ENCODE measurements around the gene ICOS. TPM values are rescaled to one million over a fixed set of nuclear protein-coding genes. Genes with fewer than 3 reads are reported as not detected.
A peak's percentile ranks its signal among the peaks of the same experiment; 100 is the strongest.

Gene ICOS
- total RNA-seq, 1 experiment from 2014 or later, result not detected

- BruUV-seq (replicated peaks), result no TSS peak
- CTCF ChIA-PET, result interaction anchor here (0.6 to 1.6 kb wide), 9 partner anchors 9 to 1079 kb away, joined by 3 to 14 read pairs (median 3); no protein-coding TSS in a partner anchor
- TF ChIP-seq, protein P1, sequence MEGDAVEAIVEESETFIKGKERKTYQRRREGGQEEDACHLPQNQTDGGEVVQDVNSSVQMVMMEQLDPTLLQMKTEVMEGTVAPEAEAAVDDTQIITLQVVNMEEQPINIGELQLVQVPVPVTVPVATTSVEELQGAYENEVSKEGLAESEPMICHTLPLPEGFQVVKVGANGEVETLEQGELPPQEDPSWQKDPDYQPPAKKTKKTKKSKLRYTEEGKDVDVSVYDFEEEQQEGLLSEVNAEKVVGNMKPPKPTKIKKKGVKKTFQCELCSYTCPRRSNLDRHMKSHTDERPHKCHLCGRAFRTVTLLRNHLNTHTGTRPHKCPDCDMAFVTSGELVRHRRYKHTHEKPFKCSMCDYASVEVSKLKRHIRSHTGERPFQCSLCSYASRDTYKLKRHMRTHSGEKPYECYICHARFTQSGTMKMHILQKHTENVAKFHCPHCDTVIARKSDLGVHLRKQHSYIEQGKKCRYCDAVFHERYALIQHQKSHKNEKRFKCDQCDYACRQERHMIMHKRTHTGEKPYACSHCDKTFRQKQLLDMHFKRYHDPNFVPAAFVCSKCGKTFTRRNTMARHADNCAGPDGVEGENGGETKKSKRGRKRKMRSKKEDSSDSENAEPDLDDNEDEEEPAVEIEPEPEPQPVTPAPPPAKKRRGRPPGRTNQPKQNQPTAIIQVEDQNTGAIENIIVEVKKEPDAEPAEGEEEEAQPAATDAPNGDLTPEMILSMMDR (IDR thresholded peaks at IDR 0.05; ENCODE audit: insufficient read depth in 1 of 2, low read depth in 1 of 2, low read length in 1 of 2, severe bottlenecking in 1 of 2, unreplicated experiment in 1 of 2), result no peak
- peaks cover 4% of the 10 kb centered on the region for H3K36me3 Mint-ChIP-seq (ENCODE audit: insufficient read depth, unreplicated experiment)
- H3K27me3 ChIP-seq (replicated peaks; ENCODE audit: control insufficient read depth, insufficient read depth, low read length), result no peaks in the 10 kb centered on the region
- peaks cover 16% of the 10 kb centered on the region for H3K4me1 ChIP-seq
- no peak overlapping the region for H3K27ac Mint-ChIP-seq (ENCODE audit: unreplicated experiment)
- no peaks in the 10 kb centered on the region for H3K9me3 Mint-ChIP-seq (ENCODE audit: unreplicated experiment)
- no peak overlapping the region for H3K4me3 ChIP-seq (ENCODE audit: low read depth, low read length)
- POLR2A ChIA-PET, result interaction anchor here (0.6 to 1.0 kb wide), 2 partner anchors 671 to 1321 kb away, joined by 3 to 5 read pairs; partner anchors contain the start of gene CYP20A1
- no peak for DNase-seq
- H3K36me3 ChIP-seq (ENCODE audit: control insufficient read depth, insufficient read depth, low read length), result no peaks in the 10 kb centered on the region
- peaks cover 14% of the 10 kb centered on the region for H3K4me1 Mint-ChIP-seq (ENCODE audit: low read depth, unreplicated experiment)
- H3K9me3 ChIP-seq, result no peaks in the 10 kb centered on the region
- H3K4me3 Mint-ChIP-seq (ENCODE audit: unreplicated experiment), result no peak overlapping the region
- H3K27me3 Mint-ChIP-seq (ENCODE audit: insufficient read depth, unreplicated experiment), result peaks cover 1% of the 10 kb centered on the region
- intact Hi-C loops (cut with micrococcal nuclease; ENCODE audit: unreplicated experiment), result loop anchor here (1.0 to 5.0 kb wide), 5 partner anchors 95 to 1322 kb away; no protein-coding TSS in a partner anchor
These were observed 26.6 kb upstream of the ICOS start for GRCh38 chr2:203909974-203910373.

- peak; percentile 71 to 80 for DNase-seq
- intact Hi-C loops (cut with micrococcal nuclease; ENCODE audit: unreplicated experiment), result no loop called here
- H3K27ac Mint-ChIP-seq (ENCODE audit: unreplicated experiment), result no peak overlapping the region
- H3K4me3 Mint-ChIP-seq (ENCODE audit: unreplicated experiment), result peak overlapping the region; percentile 68
- ChIA-PET CTCF (no interaction called here), POLR2A (no interaction called here)
- no TSS peak for BruUV-seq (replicated peaks)
- H3K36me3 Mint-ChIP-seq (ENCODE audit: insufficient read depth, unreplicated experiment), result peaks cover 4% of the 10 kb centered on the region
- H3K9me3 Mint-ChIP-seq (ENCODE audit: unreplicated experiment), result no peaks in the 10 kb centered on the region
- TF ChIP-seq, protein P1 (IDR thresholded peaks at IDR 0.05; ENCODE audit: insufficient read depth in 1 of 2, low read depth in 1 of 2, low read length in 1 of 2, severe bottlenecking in 1 of 2, unreplicated experiment in 1 of 2), result no peak
- H3K4me3 ChIP-seq (ENCODE audit: low read depth, low read length), result peak overlapping the region; percentile 19
- H3K9me3 ChIP-seq, result no peaks in the 10 kb centered on the region
- no peaks in the 10 kb centered on the region for H3K27me3 ChIP-seq (replicated peaks; ENCODE audit: control insufficient read depth, insufficient read depth, low read length)
- H3K36me3 ChIP-seq (ENCODE audit: control insufficient read depth, insufficient read depth, low read length), result no peaks in the 10 kb centered on the region
- H3K27me3 Mint-ChIP-seq (ENCODE audit: insufficient read depth, unreplicated experiment), result peaks cover 9% of the 10 kb centered on the region
- H3K4me1 ChIP-seq, result peaks cover 16% of the 10 kb centered on the region
- H3K4me1 Mint-ChIP-seq (ENCODE audit: low read depth, unreplicated experiment), result peaks cover 14% of the 10 kb centered on the region
These were observed 22.6 kb upstream of the ICOS start for GRCh38 chr2:203913947-203914346.

DNA sequence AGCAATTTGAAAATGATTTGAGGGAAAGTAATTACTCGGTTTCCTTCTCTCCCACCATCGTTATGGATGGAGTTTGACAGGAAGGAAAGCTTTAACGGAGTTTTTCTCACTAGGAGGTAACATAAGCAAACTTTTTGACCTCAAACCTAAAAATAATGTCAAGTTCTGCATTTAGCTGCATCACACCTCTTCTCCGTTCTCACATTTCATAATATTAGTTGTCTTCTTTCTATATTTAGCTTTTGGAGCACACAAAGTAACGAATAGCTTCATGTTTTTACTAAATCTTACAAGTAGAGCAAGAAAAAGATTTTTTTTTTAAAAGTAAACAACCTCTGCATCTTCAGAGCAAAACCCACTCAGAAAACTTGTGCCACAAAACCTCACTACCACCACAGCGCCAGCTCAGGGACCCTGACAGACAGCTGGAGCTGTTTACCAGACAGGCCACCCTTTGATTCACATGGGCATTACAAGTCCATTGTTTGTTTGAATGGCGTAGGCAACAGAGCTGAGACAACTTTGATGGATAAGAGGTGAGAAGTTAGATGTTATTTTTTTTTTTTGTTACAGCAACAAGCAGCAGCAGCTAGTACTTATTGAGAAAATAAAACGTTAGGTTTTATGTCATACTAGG is 21.9 kb upstream of the ICOS start:
- Mint-ChIP-seq H3K4me1 (ENCODE audit: low read depth, unreplicated experiment) (peaks cover 8% of the 10 kb centered on the region), H3K9me3 (ENCODE audit: unreplicated experiment) (no peaks in the 10 kb centered on the region), H3K4me3 (ENCODE audit: unreplicated experiment) (peak overlapping the region; percentile 68), H3K27ac (ENCODE audit: unreplicated experiment) (no peak overlapping the region), H3K36me3 (ENCODE audit: insufficient read depth, unreplicated experiment) (peaks cover 4% of the 10 kb centered on the region), H3K27me3 (ENCODE audit: insufficient read depth, unreplicated experiment) (peaks cover 9% of the 10 kb centered on the region)
- intact Hi-C loops (cut with micrococcal nuclease; ENCODE audit: unreplicated experiment), result no loop called here
- H3K36me3 ChIP-seq (ENCODE audit: control insufficient read depth, insufficient read depth, low read length), result no peaks in the 10 kb centered on the region
- no peak for DNase-seq
- ChIA-PET CTCF (interaction anchor here (0.6 to 0.7 kb wide), 2 partner anchors 9 to 677 kb away, joined by 3 read pairs; no protein-coding TSS in a partner anchor), POLR2A (no interaction called here)
- H3K27me3 ChIP-seq (replicated peaks; ENCODE audit: control insufficient read depth, insufficient read depth, low read length), result no peaks in the 10 kb centered on the region
- no TSS peak for BruUV-seq (replicated peaks)
- no peaks in the 10 kb centered on the region for H3K9me3 ChIP-seq
- peaks cover 11% of the 10 kb centered on the region for H3K4me1 ChIP-seq
- no peak overlapping the region for H3K4me3 ChIP-seq (ENCODE audit: low read depth, low read length)
- TF ChIP-seq, protein P1 (IDR thresholded peaks at IDR 0.05; ENCODE audit: insufficient read depth in 1 of 2, low read depth in 1 of 2, low read length in 1 of 2, severe bottlenecking in 1 of 2, unreplicated experiment in 1 of 2), result no peak

Measured in Caco-2 (cell line).